ENCODE data around the gene NCCRP1.
"Not testable (repeated sequence)": the region's sequence is repeated elsewhere in the genome, so short reads cannot be mapped to it uniquely, and the experiment has no call there.

NCCRP1 gene

GRCh38 chr19:39208175-39208795 lies 11.5 kb downstream of the NCCRP1 start:
- DNase-seq (ENCODE audit: low read depth), result no peak

- no peak for DNase-seq (ENCODE audit: low read depth)
These were observed 12.4 kb downstream of the NCCRP1 start for GRCh38 chr19:39209196-39209595.

- no peak for DNase-seq (ENCODE audit: low read depth)
These were observed 15.1 kb downstream of the NCCRP1 start for GRCh38 chr19:39211731-39212374.

- DNase-seq (ENCODE audit: low read depth), result no peak
These were observed 15.6 kb downstream of the NCCRP1 start for GRCh38 chr19:39212375-39212742.

GRCh38 chr19:39215323-39215722 lies 18.6 kb downstream of the NCCRP1 start:
- DNase-seq (ENCODE audit: low read depth), result not testable (repeated sequence)

- no peak for DNase-seq (ENCODE audit: low read depth)
These were observed 20.3 kb downstream of the NCCRP1 start for GRCh38 chr19:39217094-39217493.

- DNase-seq (ENCODE audit: low read depth), result no peak
These were observed 21.7 kb downstream of the NCCRP1 start for GRCh38 chr19:39218230-39219007.

- not testable (repeated sequence) for DNase-seq (ENCODE audit: low read depth)
These were observed 22.3 kb downstream of the NCCRP1 start for GRCh38 chr19:39219108-39219507.

- DNase-seq (ENCODE audit: low read depth), result no peak
These were observed 27.0 kb downstream of the NCCRP1 start for GRCh38 chr19:39223703-39224279.

- no peak for DNase-seq (ENCODE audit: low read depth)
These were observed 28.1 kb downstream of the NCCRP1 start for GRCh38 chr19:39224910-39225309.

- DNase-seq (ENCODE audit: low read depth), result no peak
These were observed 33.5 kb downstream of the NCCRP1 start for GRCh38 chr19:39230096-39230764.

GRCh38 chr19:39232708-39233107 lies 35.9 kb downstream of the NCCRP1 start:
- no peak for DNase-seq (ENCODE audit: low read depth)

GRCh38 chr19:39236527-39236926 lies 39.8 kb downstream of the NCCRP1 start:
- no peak for DNase-seq (ENCODE audit: low read depth)

- DNase-seq (ENCODE audit: low read depth), result no peak
These were observed 40.7 kb downstream of the NCCRP1 start for GRCh38 chr19:39237200-39238184.

GRCh38 chr19:39238209-39238608 lies 41.4 kb downstream of the NCCRP1 start:
- DNase-seq (ENCODE audit: low read depth), result no peak

GRCh38 chr19:39238944-39239343 lies 42.2 kb downstream of the NCCRP1 start:
- DNase-seq (ENCODE audit: low read depth), result no peak

- DNase-seq (ENCODE audit: low read depth), result no peak
These were observed 43.7 kb downstream of the NCCRP1 start for GRCh38 chr19:39240421-39240820.

GRCh38 chr19:39243741-39244140 lies 47.0 kb downstream of the NCCRP1 start:
- not testable (repeated sequence) for DNase-seq (ENCODE audit: low read depth)

- not testable (repeated sequence) for DNase-seq (ENCODE audit: low read depth)
These were observed 47.8 kb downstream of the NCCRP1 start, which contains the start of gene IFNL3 for GRCh38 chr19:39244410-39245100. TSS of gene IFNL3 (minus strand) at chr19:39245006. CDS start at chr19:39244967, 39 bp downstream.

- not testable (repeated sequence) for DNase-seq (ENCODE audit: low read depth)
These were observed 48.4 kb downstream of the NCCRP1 start for GRCh38 chr19:39245166-39245565.
